ENCODE data around the gene SORCS2.
"Not testable (repeated sequence)": the region's sequence is repeated elsewhere in the genome, so short reads cannot be mapped to it uniquely, and the experiment has no call there.

SORCS2 gene

DNA sequence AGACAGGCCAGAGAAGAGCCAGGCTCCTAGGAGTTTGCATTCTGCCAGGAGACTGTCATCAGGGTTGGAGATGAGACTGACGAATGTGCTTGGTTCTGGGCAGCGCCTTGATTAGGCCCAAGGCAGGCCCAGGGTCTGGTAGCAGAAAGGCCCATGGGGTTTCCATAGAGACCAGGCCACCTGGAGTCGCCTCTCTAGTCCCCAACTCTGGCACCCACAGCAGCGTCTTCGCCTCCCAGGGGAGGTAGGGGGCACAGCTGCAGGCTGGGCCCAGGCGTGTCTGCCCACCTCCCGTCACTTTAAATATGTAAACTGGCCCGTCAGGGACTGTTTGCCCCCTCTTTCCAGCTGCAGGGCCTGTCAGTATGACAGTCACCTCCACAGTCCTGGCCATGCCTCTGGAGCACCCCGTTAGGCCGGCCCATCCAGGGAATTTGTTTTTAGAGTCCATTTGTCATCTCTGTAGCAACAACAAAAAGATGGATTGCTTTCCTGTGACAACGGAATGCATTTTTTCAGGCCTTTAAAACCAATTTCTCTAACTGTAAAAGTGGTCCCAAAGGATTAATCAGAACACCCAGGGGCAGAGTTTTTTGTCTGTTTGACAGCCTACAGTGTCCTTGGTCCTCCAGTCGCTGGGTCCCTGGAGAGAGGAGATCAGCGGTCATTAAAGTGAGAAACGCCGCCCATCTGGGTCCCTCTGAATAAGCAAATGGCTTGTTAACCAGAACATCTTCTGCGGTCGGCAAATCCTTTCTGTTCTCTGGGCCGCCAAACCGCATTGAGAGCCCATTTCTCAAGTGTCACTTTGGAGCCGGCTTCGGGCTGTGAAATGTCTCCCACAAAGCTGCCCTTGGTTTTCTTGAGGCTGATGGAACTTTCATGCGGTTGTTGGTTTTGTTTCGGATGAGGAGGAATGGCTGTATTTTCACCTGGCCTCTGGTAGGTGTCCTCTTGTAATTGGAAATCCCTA lies 395.4 kb downstream of the SORCS2 start:
- H3K9me3 ChIP-seq (ENCODE audit: low read length) = peaks cover 1% of the 10 kb centered on the region
- H2AFZ ChIP-seq (ENCODE audit: low read depth, low read length) = no peak overlapping the region
- peaks cover 5% of the 10 kb centered on the region for H3K27me3 ChIP-seq (ENCODE audit: insufficient read depth, low read length)
- H3K4me1 ChIP-seq (ENCODE audit: insufficient read depth, low read length) = no peaks in the 10 kb centered on the region
- no peak overlapping the region for H3K4me3 ChIP-seq (ENCODE audit: low read length)
- H3K36me3 ChIP-seq (ENCODE audit: insufficient read depth, low read length) = no peaks in the 10 kb centered on the region

DNA sequence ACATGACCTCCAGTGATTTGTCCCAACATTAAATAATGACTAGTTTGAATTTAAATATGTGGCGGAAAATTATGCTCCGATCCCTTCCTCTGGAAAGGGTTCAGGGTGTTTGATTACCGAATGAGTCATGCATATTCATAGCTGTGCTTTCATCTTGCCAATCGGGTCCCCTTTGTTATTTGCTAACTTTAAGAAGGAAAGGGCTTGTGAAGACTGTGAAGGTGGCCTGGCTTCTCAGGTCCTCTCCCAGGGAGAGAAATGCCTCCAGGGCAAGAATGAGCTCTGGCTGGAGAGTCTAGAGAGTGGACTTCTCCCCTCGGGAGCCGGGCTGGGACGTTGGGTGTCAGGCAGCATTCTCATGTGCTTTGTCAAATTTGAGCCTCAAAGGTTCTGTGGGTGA lies 397.9 kb downstream of the SORCS2 start:
- H3K27me3 ChIP-seq (ENCODE audit: insufficient read depth, low read length) = peaks cover 8% of the 10 kb centered on the region
- H3K4me1 ChIP-seq (ENCODE audit: insufficient read depth, low read length) = no peaks in the 10 kb centered on the region
- H3K36me3 ChIP-seq (ENCODE audit: insufficient read depth, low read length) = no peaks in the 10 kb centered on the region
- H3K9me3 ChIP-seq (ENCODE audit: low read length) = peaks cover 1% of the 10 kb centered on the region
- no peak overlapping the region for H3K4me3 ChIP-seq (ENCODE audit: low read length)
- H2AFZ ChIP-seq (ENCODE audit: low read depth, low read length) = no peak overlapping the region

DNA sequence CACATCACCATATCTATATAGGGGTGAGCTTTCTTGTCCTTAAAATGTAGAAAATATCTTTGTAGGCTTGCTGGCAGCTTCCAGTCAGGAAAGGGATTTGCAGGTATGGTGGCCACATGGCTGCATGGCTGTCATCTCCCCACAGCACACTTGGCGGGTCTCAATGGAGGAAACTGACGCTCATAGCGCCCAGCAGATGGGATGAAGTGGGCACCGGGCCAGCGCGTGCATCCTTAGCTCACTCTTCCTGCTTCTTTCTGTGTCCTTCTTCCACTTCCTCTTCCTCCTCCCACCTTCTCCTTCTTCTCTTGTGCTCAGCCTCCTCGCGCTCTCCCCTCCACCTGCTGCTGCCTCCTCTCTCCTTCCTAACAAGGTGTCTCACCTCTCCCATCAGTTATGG lies 398.6 kb downstream of the SORCS2 start:
- Histone ChIP-seq H3K9me3 (ENCODE audit: low read length) (peaks cover 1% of the 10 kb centered on the region), H3K4me3 (ENCODE audit: low read length) (no peak overlapping the region), H3K4me1 (ENCODE audit: insufficient read depth, low read length) (no peaks in the 10 kb centered on the region), H3K27me3 (ENCODE audit: insufficient read depth, low read length) (peaks cover 13% of the 10 kb centered on the region), H3K36me3 (ENCODE audit: insufficient read depth, low read length) (no peaks in the 10 kb centered on the region), H2AFZ (ENCODE audit: low read depth, low read length) (no peak overlapping the region)

DNA sequence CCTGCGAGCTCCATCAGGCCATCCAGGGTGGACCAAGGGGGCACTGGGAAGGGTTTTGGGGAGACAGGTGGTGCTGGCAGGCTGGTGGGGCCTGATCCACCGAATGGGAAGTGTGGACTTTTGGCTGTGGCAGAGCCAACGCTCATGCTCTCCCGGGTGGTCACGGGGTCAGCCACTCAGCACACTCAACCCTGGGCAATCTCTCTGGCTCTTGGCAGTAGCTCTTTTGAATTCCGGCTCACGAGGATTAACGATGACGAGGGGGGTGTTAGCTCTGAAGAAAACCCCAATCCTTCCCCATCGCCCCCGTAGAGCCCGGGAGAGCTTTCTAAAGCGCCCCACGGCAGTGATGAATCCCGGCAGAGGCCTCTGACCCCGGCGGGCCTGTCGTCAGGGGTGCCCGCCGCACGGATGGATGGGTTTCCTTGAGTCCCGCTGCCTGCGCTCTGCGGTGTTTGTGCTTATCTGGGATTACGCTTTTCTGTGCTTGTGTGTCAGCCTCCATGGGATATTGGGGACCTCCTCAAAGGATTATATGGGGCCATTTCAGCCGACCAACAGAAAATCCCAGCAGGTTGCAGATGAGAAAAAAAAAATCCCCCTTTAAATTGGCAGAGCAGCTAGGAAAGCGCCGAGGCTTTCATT lies 399.2 kb downstream of the SORCS2 start:
- Histone ChIP-seq H3K36me3 (ENCODE audit: insufficient read depth, low read length) (no peaks in the 10 kb centered on the region), H3K9me3 (ENCODE audit: low read length) (peaks cover 1% of the 10 kb centered on the region), H3K27me3 (ENCODE audit: insufficient read depth, low read length) (peaks cover 16% of the 10 kb centered on the region), H3K4me1 (ENCODE audit: insufficient read depth, low read length) (no peaks in the 10 kb centered on the region), H3K4me3 (ENCODE audit: low read length) (no peak overlapping the region), H2AFZ (ENCODE audit: low read depth, low read length) (no peak overlapping the region)

DNA sequence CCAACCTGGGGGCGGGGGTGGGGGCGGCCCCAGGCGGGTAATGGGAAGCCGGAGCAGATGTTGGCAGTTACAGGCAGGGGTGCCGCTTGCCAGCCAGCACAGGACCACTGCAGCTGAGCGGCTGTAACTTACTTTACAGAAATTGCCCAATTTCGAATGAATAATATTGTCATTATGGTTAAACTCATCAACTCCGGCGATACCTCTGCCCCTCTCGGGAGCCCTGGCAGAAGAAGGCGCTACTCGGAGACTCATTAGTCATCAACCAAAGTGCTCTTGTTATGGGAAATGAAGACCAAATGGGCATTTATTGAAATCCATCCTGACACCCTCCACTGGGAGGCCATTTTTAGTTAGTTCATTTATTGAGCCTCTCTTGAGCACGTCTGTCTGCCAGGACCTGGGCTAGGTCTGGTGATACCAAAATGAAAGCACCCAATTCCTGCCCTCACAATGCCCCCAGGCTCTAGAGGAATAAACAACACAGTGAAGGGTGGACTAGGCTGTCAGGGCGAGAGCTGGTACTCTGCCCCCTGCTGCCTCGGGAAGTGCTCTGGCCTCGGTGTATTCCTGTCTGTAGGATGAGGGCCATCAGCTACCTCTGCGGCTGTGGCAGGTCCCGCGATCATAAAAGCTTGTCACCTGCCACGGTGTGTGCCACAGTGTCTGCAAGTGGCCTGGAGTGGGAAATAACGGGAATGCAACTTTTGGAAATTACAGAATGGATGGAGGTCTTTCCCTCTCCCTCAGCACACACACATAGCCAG lies 401.5 kb downstream of the SORCS2 start:
- H3K4me3 ChIP-seq (ENCODE audit: low read length) = no peak overlapping the region
- H3K27me3 ChIP-seq (ENCODE audit: insufficient read depth, low read length) = peaks cover 14% of the 10 kb centered on the region
- H3K36me3 ChIP-seq (ENCODE audit: insufficient read depth, low read length) = no peaks in the 10 kb centered on the region
- no peak overlapping the region for H2AFZ ChIP-seq (ENCODE audit: low read depth, low read length)
- H3K4me1 ChIP-seq (ENCODE audit: insufficient read depth, low read length) = no peaks in the 10 kb centered on the region
- H3K9me3 ChIP-seq (ENCODE audit: low read length) = peaks cover 1% of the 10 kb centered on the region

DNA sequence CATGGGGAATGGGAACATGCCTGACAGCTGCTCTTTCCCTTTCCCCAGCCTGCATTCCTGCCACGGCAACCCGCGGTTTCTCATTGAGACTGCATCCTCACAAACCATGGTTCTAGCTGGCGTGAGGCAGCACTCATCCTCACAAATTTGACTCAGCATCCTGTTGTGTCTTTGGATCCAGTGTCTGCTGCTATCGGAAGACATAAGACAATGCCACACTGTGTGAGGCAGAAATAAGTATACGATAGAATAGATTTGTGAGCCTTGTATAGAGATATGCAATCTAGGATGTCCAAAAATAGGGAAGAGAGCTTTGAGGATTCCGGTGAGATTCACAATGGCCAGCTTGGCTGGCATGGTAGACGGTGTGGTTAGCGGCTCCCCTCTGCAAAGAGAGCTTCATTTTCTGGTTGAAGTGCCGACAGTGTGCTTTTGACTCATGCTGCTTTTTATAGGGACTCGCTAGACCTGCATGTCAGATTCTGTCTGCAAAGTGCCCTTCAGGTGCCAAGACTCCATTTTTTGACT lies 403.7 kb downstream of the SORCS2 start:
- H2AFZ ChIP-seq (ENCODE audit: low read depth, low read length) = no peak overlapping the region
- no peak overlapping the region for H3K4me3 ChIP-seq (ENCODE audit: low read length)
- H3K27me3 ChIP-seq (ENCODE audit: insufficient read depth, low read length) = peaks cover 14% of the 10 kb centered on the region
- H3K36me3 ChIP-seq (ENCODE audit: insufficient read depth, low read length) = no peaks in the 10 kb centered on the region
- peaks cover 1% of the 10 kb centered on the region for H3K9me3 ChIP-seq (ENCODE audit: low read length)
- no peaks in the 10 kb centered on the region for H3K4me1 ChIP-seq (ENCODE audit: insufficient read depth, low read length)

DNA sequence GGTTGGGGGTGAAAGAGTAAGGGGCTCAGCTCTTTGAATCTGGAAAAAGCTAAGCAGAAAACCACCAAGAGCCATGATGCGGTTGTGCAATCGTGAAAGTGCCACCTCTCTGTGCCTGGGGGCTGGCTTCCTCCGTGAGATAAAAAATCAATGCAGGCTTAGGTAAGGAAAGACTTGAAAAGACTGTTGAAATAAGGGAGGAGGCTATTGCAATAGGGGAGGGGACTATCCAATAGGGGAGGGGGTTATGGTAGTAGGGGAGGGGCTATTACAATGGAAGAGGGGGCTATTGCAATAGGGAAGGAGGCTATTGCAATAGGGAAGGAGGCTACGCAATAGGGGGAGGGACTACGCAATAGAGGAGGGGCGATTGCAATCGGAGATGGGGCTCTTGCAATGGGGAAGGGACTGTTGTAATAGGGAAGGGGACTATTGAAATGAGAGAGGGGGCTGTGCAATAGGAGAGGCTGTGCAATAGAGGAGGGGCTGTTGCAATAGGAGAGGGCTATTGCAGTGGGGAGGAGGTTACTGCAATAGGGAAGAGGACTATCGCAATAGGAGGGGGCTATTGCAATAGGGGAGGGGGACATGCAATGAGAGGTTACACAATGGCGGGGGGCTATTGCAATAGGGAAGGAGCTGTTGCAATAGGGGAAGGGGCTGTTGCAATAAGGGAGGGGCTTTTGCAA lies 404.7 kb downstream of the SORCS2 start:
- Histone ChIP-seq H3K4me1 (ENCODE audit: insufficient read depth, low read length) (no peaks in the 10 kb centered on the region), H3K4me3 (ENCODE audit: low read length) (no peak overlapping the region), H2AFZ (ENCODE audit: low read depth, low read length) (no peak overlapping the region), H3K9me3 (ENCODE audit: low read length) (peaks cover 1% of the 10 kb centered on the region), H3K27me3 (ENCODE audit: insufficient read depth, low read length) (peaks cover 14% of the 10 kb centered on the region), H3K36me3 (ENCODE audit: insufficient read depth, low read length) (no peaks in the 10 kb centered on the region)

DNA sequence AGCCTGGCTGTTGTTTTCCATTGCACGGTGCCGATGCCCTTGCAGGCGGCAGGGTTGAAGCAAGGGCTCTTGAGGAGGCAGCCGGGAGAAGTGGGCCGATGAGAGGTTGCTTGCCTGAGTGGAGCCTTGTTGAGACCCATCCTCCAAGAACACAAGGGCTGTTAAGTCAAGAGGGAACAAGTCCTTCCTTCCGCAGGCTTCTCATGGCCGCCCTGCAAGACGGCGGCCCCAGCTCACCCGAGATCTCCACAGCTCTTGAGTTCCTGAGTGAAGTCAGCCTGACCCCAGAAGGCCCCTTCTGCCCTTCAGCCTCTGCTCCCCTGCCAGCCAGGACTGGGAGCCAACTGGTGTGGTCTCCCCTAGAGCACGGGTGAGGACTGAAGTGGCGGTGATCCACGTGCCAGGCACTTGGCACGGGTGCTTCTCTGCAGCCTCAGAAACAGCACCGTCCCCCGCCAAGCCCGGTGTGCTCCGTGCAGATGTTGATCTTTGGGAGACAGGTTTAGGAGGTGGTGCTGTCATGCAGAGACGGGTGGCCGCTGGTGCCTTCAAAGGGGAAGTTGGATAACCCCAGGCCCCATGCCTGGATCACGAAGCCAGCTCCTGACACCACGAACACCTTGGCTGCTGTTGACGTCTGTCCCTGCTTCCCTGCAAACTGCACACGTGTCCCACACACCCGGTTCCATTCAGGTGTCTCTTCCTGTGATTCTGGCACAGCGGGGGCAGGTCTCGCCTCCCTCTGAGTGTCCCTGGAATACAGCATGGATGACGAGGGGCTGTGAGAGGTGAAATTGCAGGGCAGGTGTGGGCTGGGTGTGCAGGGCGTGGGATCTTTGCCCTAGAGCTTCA lies 406.8 kb downstream of the SORCS2 start:
- Histone ChIP-seq H3K4me1 (ENCODE audit: insufficient read depth, low read length) (no peaks in the 10 kb centered on the region), H3K36me3 (ENCODE audit: insufficient read depth, low read length) (no peaks in the 10 kb centered on the region), H3K27me3 (ENCODE audit: insufficient read depth, low read length) (peaks cover 14% of the 10 kb centered on the region), H2AFZ (ENCODE audit: low read depth, low read length) (no peak overlapping the region), H3K9me3 (ENCODE audit: low read length) (no peaks in the 10 kb centered on the region), H3K4me3 (ENCODE audit: low read length) (no peak overlapping the region)

DNA sequence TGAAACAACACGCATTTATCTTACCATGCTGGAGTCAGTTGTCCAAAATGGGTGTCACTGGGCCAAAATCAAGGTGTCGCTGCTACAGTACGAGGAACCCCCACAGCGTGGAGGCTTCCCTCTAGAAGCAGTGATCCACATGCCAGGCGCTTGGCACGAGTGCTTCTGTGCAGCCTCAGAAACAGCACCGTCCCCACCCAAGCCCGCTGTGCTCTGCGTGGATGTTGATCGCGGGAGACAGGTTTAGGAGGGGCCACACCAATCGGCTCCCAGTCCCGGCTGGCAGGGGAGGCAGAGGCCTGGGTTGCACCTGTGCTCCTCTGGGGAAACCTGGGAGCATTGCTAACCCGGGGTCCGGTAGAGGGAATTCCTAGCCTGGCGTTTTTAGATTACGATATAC lies 407.9 kb downstream of the SORCS2 start:
- Histone ChIP-seq H3K4me1 (ENCODE audit: insufficient read depth, low read length) (no peaks in the 10 kb centered on the region), H3K27me3 (ENCODE audit: insufficient read depth, low read length) (peaks cover 9% of the 10 kb centered on the region), H2AFZ (ENCODE audit: low read depth, low read length) (no peak overlapping the region), H3K4me3 (ENCODE audit: low read length) (no peak overlapping the region), H3K9me3 (ENCODE audit: low read length) (no peaks in the 10 kb centered on the region), H3K36me3 (ENCODE audit: insufficient read depth, low read length) (no peaks in the 10 kb centered on the region)

DNA sequence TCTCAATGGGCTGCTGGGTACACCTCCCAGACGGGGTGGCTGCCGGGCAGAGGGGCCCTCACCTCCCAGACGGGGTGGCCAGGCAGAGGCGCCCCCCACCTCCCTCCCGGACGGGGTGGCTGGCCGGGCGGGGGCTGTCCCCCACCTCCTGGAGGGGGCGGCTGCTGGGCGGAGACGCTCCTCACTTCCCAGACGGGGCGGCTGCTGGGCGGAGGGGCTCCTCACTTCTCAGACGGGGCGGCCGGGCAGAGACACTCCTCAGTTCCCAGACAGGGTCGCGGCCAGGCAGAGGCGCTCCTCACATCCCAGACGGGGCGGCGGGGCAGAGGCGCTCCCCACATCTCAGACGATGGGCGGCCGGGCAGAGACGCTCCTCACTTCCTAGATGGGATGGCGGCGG lies 409.8 kb downstream of the SORCS2 start:
- H3K36me3 ChIP-seq (ENCODE audit: insufficient read depth, low read length); H2AFZ ChIP-seq (ENCODE audit: low read depth, low read length); H3K4me1 ChIP-seq (ENCODE audit: insufficient read depth, low read length); H3K27me3 ChIP-seq (ENCODE audit: insufficient read depth, low read length); H3K9me3 ChIP-seq (ENCODE audit: low read length); H3K4me3 ChIP-seq (ENCODE audit: low read length): not testable (repeated sequence)

DNA sequence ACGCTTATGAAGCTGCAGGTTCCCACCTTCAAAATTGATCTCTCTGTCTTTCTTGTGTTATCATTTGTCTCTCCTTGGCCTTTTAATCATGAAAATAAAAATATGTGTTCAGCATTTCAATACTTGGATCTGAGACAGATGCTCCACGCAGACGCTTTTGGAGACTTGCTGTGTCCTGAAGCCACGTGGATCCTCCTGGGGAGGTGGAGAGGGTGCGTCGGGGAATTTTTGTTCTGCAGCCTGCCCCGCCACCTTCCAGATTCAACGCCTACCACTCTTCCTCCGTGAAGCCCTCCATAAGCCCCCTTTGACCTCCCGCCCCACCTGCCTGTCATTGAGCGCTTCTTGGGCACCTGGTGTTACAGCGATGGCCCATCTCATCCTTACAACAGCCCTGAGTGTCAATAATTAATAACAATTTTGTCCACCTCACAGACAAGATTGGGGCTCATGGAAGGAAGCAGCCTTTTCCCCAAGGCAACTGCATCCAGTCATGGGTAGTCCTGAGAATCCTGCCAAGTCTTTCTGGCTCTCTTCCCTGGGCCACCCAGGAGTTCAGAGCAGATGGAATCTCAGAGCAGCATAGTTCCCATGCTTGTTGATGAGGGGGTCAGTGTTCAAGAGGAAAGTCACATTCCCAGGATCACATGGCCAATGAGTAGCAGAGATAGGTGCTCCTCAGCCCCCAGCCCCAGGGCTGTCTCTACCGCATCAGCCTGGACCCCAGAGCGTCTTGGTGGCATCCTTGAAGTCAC lies 415.0 kb downstream of the SORCS2 start:
- no peaks in the 10 kb centered on the region for H3K4me1 ChIP-seq (ENCODE audit: insufficient read depth, low read length)
- H3K9me3 ChIP-seq (ENCODE audit: low read length) = no peaks in the 10 kb centered on the region
- H3K36me3 ChIP-seq (ENCODE audit: insufficient read depth, low read length) = no peaks in the 10 kb centered on the region
- no peaks in the 10 kb centered on the region for H3K27me3 ChIP-seq (ENCODE audit: insufficient read depth, low read length)
- no peak overlapping the region for H2AFZ ChIP-seq (ENCODE audit: low read depth, low read length)
- no peak overlapping the region for H3K4me3 ChIP-seq (ENCODE audit: low read length)
